ENCODE results near the gene MTA3.

- TF ChIP-seq CTCF (IDR thresholded peaks at IDR 0.05 in 4 of 5, conservative IDR thresholded peaks at IDR 0.05 in 1 of 5) (no peak), POLR2A (IDR thresholded peaks at IDR 0.05) (no peak)
Measured at GRCh38 chr2:42799881-42800280, 231.4 kb downstream of the MTA3 start.
